Mesodermal cell (in vitro differentiated cells): ENCODE results near the gene RNF152.
A peak's percentile ranks its signal among the peaks of the same experiment; 100 is the strongest.
"Not testable (repeated sequence)": the region's sequence is repeated elsewhere in the genome, so short reads cannot be mapped to it uniquely, and the experiment has no call there.

Experiments
- H3K27ac ChIP-seq: 2 replicates; pipeline ENCODE4 v1.7.0; 2013; ENCODE audit warnings: mild to moderate bottlenecking, low read depth, low read length, moderate library complexity; ENCODE audit not compliant: severe bottlenecking
- H3K36me3 ChIP-seq: 2 replicates; pipeline ENCODE4 v1.7.1; 2013; ENCODE audit warnings: mild to moderate bottlenecking, low read length, moderate library complexity; ENCODE audit not compliant: control insufficient read depth, insufficient read depth
- H3K4me1 ChIP-seq: one replicate; pipeline ENCODE4 v1.7.1; 2013; ENCODE audit warnings: mild to moderate bottlenecking, low read length; ENCODE audit not compliant: insufficient read depth, control insufficient read depth, poor library complexity, severe bottlenecking
- H3K4me3 ChIP-seq: 2 replicates; pipeline ENCODE4 v1.7.0; 2013; ENCODE audit warnings: low read length, control low read depth, mild to moderate bottlenecking; ENCODE audit not compliant: insufficient read depth, poor library complexity, severe bottlenecking; ENCODE audit errors: extremely low read depth
- H3K9me3 ChIP-seq: 2 replicates; pipeline ENCODE4 v1.7.1; 2013; ENCODE audit warnings: mild to moderate bottlenecking, low read length, moderate library complexity; ENCODE audit not compliant: control insufficient read depth
- WGBS, 2 experiments: methylation state at CpG; one replicate each; pipeline ENCODE4 v1.1.5; 2013; ENCODE audit warnings: missing lambda C conversion rate in 2 of 2; ENCODE audit not compliant: insufficient coverage in 2 of 2; 5-methylcytosine and 5-hydroxymethylcytosine counted together

RNF152 gene

GRCh38 chr18:61784834-61785233, 108.0 kb downstream of the RNF152 start:
- Histone ChIP-seq H3K4me1 (peaks cover 2% of the 10 kb centered on the region), H3K4me3 (no peak overlapping the region), H3K9me3 (peaks cover 6% of the 10 kb centered on the region), H3K27ac (no peak overlapping the region), H3K36me3 (no peaks in the 10 kb centered on the region)
- no CpG with 5 or more reads among the region's 2 CpGs for WGBS, 2 experiments

GRCh38 chr18:61782545-61782944, 110.3 kb downstream of the RNF152 start:
- Histone ChIP-seq H3K9me3 (no peaks in the 10 kb centered on the region), H3K27ac (no peak overlapping the region), H3K36me3 (no peaks in the 10 kb centered on the region), H3K4me3 (no peak overlapping the region), H3K4me1 (peaks cover 2% of the 10 kb centered on the region)
- 95 to 100% methylated on average over 2 to 3 of the region's 3 CpGs for WGBS, 2 experiments

GRCh38 chr18:61776201-61776600, 116.6 kb downstream of the RNF152 start:
- H3K4me1 ChIP-seq: not testable (repeated sequence)

GRCh38 chr18:61774846-61775245, 118.0 kb downstream of the RNF152 start:
- H3K27ac ChIP-seq: no peak overlapping the region

More at GRCh38 chr18:61776201-61776600, 116.6 kb downstream of the RNF152 start:
- not testable (repeated sequence) for H3K36me3 ChIP-seq, H3K4me3 ChIP-seq, H3K27ac ChIP-seq, H3K9me3 ChIP-seq

GRCh38 chr18:61772293-61772848, 120.4 kb downstream of the RNF152 start:
- Histone ChIP-seq H3K27ac (no peak overlapping the region), H3K4me1 (no peaks in the 10 kb centered on the region), H3K4me3 (no peak overlapping the region), H3K36me3 (no peaks in the 10 kb centered on the region), H3K9me3 (peaks cover 3% of the 10 kb centered on the region)
- 82 to 100% methylated on average over 1 of the region's 2 CpGs for WGBS, 2 experiments

More at GRCh38 chr18:61774846-61775245, 118.0 kb downstream of the RNF152 start:
- Histone ChIP-seq H3K36me3 (no peaks in the 10 kb centered on the region), H3K4me1 (no peaks in the 10 kb centered on the region), H3K4me3 (no peak overlapping the region), H3K9me3 (no peaks in the 10 kb centered on the region)

GRCh38 chr18:61771861-61772260, 120.9 kb downstream of the RNF152 start:
- no peak overlapping the region for H3K27ac ChIP-seq
- peaks cover 3% of the 10 kb centered on the region for H3K9me3 ChIP-seq
- 100% methylated on average over 1 of the region's 2 CpGs for WGBS, 2 experiments
- H3K4me1 ChIP-seq: no peaks in the 10 kb centered on the region
- no peaks in the 10 kb centered on the region for H3K36me3 ChIP-seq
- H3K4me3 ChIP-seq: no peak overlapping the region

GRCh38 chr18:61770279-61770678, 122.5 kb downstream of the RNF152 start:
- H3K27ac ChIP-seq: no peak overlapping the region
- no peak overlapping the region for H3K4me3 ChIP-seq
- peaks cover 2% of the 10 kb centered on the region for H3K4me1 ChIP-seq
- H3K9me3 ChIP-seq: peaks cover 3% of the 10 kb centered on the region
- no peaks in the 10 kb centered on the region for H3K36me3 ChIP-seq
- WGBS, 2 experiments: 84 to 88% methylated on average over 2 to 3 of the region's 3 CpGs

GRCh38 chr18:61766266-61766884, 126.4 kb downstream of the RNF152 start:
- peaks cover 3% of the 10 kb centered on the region for H3K9me3 ChIP-seq
- no peaks in the 10 kb centered on the region for H3K36me3 ChIP-seq
- no peak overlapping the region for H3K4me3 ChIP-seq
- WGBS, 2 experiments: no CpG with 5 or more reads among the region's 2 CpGs
- no peak overlapping the region for H3K27ac ChIP-seq
- H3K4me1 ChIP-seq: peaks cover 15% of the 10 kb centered on the region

- no peaks in the 10 kb centered on the region for H3K36me3 ChIP-seq
- peaks cover 3% of the 10 kb centered on the region for H3K9me3 ChIP-seq
- no peak overlapping the region for H3K4me3 ChIP-seq
- WGBS, 2 experiments: 64 to 70% methylated on average over 5 of the region's 6 CpGs
- H3K27ac ChIP-seq: peak overlapping the region; percentile 88
- H3K4me1 ChIP-seq: peaks cover 15% of the 10 kb centered on the region
Measured at GRCh38 chr18:61765097-61765496, 127.7 kb downstream of the RNF152 start.

- no CpG with 5 or more reads among the region's 2 CpGs for WGBS, 2 experiments
- Histone ChIP-seq H3K9me3 (peaks cover 3% of the 10 kb centered on the region), H3K4me1 (peaks cover 15% of the 10 kb centered on the region), H3K4me3 (no peak overlapping the region), H3K36me3 (no peaks in the 10 kb centered on the region), H3K27ac (peak overlapping the region; percentile 88)
Measured at GRCh38 chr18:61764381-61764780, 128.4 kb downstream of the RNF152 start.

GRCh38 chr18:61761875-61762274, 130.9 kb downstream of the RNF152 start:
- Histone ChIP-seq H3K9me3 (no peaks in the 10 kb centered on the region), H3K4me3 (no peak overlapping the region), H3K27ac (no peak overlapping the region), H3K4me1 (peaks cover 15% of the 10 kb centered on the region), H3K36me3 (no peaks in the 10 kb centered on the region)
